KG1 (cell line): ENCODE results near the gene PDGFD.

Experiments
- DNase-seq: peaks from one replicate; lab custom pipeline; 2025; lab: John Stamatoyannopoulos, UW

PDGFD gene

DNA sequence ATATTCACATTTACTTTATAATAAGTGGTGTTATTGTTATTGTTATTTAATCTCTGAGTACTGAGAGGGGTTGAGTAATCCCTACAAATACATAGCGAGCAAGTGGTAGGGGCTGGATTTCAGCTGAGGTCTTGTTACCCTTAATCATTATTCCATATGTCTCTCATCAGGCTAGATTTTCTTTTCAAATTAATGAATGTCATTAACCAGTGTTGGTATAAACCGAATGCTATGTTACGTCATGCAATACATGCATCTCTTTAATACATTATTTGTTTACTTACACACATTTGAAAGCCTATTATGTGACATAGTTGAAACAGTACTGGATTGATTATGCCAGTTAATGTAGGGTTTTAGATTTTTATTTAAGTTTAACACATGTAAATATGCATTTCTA lies 18.9 kb downstream of the PDGFD start:
- DNase-seq, result no peak

- no peak for DNase-seq
These were observed 21.2 kb downstream of the PDGFD start for GRCh38 chr11:104142698-104143097.

DNA sequence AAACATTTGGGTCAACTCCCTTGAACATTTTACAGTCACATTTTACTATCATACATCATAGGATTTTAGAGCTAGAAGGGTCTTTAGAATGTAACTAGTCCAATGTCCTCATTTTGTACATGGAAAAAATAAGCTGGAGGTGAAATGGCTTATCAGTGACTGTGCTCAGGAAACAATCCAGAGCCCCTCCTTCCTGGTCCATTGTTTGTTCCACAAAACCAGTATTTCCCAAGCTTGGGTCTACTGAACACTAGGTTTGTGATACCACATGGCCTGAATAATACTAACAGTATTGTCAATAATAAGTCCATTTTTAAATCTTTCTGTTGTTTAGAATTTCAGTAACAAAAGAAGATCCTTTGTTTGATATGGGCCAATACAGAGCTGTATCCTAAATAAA lies 27.1 kb downstream of the PDGFD start:
- DNase-seq, result no peak

DNA sequence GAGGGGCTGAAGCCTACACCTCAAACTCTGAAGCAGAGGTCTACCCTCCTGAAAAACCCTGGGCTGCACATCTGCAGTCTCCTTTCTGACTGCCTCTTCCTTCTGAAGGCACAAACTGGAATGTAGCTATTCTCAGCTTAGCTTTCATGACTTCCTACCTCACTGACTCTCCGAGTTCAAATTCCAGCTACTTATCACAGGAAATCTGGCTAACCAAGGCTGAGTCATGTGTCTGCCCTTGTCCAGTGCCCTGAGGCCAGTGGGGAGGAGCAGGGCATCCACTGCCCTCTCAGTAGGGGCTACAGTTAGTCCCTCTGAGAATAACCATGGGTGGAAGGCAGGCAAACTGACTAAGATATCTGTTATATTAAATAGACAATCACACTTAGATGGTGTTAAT lies 29.2 kb downstream of the PDGFD start:
- DNase-seq, result no peak

DNA sequence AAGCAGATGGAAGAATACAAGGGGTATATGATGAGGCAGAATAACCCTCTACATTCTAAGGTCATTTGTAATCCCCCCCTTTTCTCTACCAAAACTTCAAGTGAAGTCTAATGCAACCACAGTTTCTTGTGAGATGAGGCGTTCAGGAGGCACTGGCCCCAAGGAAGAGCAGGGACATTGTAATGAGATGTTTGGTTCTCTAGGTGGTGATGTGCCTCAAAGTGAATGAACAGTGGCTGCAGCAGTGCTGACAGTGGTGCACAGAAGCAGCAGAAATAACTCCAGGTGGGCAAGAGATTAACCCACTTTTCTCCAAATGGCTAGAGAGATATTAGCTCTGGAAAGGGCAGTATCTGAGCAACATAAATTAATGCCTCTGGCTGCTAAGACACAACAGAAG lies 33.8 kb downstream of the PDGFD start:
- no peak for DNase-seq

DNA sequence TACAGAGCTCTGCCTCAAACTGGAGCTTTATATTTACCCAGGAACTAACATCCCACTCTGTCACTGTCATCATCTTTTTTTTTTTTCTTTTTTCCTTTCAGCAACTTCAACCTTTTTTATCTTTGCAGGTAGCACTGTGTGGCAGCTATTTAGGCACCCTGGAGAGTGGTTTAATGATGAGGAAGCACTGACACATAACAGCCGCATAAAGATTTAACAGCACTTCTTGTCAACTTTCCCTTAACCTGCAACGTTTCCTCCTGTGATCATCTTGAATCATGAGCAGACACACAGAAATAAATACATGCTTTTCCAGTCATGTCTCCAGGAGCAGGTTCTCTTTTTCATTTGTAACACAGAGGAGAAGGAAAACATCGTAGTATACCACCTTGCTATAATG lies 34.8 kb downstream of the PDGFD start:
- DNase-seq, result no peak

GRCh38 chr11:104127828-104128227 lies 36.1 kb downstream of the PDGFD start:
- no peak for DNase-seq

DNA sequence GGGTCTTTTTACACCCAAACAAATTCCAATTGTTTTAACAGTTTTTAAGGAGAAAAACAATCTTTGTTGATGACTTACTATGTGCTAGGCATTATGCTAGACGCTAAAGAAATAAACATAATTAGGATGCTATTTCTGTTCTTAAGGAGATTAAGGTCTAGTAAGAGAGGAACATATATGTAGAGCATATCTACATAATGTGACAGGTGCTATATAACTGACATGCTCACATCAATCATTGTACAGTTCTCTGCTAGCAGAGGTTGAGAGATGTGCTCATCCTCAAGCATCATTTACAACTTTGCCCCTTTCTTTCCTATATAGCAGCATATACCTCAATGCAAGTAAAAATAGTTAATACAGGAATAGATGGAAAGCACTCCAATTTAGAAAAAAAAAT lies 37.5 kb downstream of the PDGFD start:
- no peak for DNase-seq

DNA sequence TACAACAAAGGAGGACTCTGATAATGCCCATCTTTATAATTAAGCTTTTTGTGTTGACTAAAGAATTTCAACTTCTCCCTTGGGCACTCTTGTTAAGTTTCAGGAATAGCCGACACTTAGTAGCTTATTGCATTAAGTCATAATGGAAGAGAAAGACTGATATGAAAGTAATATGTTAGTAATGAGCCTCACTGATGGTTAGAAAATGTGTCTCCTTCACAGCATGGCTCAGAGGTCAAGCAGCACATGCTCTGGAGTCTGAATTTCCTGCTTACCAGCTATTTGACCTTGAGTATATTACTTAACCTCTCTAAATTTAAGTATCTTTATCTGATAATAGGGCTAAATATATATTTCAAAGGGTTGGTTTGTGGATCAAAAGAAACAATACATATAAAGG lies 39.0 kb downstream of the PDGFD start:
- DNase-seq, result no peak

GRCh38 chr11:104122836-104123235 lies 41.1 kb downstream of the PDGFD start:
- no peak for DNase-seq

GRCh38 chr11:104122011-104122635 lies 41.8 kb downstream of the PDGFD start:
- no peak for DNase-seq

GRCh38 chr11:104120493-104121137 lies 43.3 kb downstream of the PDGFD start:
- DNase-seq, result no peak

DNA sequence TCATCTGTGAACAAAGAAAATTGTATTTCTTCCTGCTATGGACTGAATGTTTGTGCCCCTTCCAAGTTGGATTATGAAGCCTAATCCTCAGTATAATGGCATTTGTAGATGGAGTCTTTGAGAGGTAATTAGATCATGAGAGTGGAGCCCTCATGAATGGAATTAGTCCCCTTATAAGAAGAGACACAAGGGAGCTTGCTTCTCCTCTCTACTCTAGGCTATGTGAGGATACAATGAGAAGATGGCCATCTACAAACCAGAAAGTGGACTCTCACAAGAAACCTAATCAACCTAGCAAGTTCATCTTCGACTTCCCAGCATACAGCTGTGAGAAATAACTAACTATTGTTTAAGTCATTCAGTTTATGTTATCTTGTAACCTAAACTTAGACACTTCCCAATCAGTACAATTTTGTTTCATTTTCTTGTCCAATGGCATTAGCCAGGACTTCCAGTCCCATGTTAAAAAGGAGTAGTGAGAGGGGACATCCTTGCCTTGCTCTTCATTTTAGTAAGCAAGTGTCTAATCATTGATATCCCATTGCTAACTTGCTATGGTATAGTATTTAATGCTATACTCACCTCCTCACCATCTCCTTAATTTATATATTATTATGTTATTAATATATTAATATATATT lies 45.7 kb downstream of the PDGFD start:
- DNase-seq, result peak; percentile 21

DNA sequence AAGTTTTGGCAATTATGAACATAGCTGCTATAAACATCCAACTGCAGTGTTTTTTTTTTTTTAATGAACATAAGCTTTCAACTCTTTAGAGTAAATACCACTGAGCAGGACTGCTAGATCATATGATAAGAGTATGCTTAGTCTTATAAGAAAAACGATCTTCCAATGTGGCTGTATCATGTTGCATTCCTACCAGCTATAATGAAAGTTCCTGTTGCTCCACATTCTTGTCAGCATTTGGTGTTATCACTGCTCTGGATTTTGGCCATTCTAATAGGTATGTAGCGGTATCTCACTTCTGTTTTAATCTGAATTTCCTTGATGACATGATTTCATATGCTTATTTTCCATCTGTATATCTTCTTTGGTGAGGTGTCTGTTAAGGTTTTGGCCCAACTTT lies 50.4 kb downstream of the PDGFD start:
- DNase-seq, result no peak

GRCh38 chr11:104106136-104106754 lies 57.7 kb downstream of the PDGFD start:
- no peak for DNase-seq

- no peak for DNase-seq
These were observed 58.8 kb downstream of the PDGFD start for GRCh38 chr11:104105155-104105554.

GRCh38 chr11:104104664-104105063 lies 59.3 kb downstream of the PDGFD start:
- no peak for DNase-seq

DNA sequence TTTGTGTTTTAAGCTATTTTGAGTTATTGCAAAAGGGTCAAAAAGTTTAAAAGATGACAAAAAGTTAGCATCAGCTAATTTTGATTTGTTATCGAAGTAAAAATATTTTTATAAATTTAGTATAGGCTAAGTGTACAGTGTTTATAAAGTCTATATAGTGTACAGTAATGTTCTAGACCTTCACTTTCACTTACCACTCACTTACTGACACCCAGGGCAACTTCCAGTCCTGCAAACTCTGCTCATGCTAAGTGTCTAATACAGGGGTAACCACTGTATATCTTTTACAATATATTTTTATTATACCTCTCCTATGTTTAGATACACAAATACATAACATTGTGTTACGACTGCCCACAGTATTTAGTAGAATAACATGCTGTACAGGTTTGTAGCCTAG lies 59.7 kb downstream of the PDGFD start:
- DNase-seq, result no peak

DNA sequence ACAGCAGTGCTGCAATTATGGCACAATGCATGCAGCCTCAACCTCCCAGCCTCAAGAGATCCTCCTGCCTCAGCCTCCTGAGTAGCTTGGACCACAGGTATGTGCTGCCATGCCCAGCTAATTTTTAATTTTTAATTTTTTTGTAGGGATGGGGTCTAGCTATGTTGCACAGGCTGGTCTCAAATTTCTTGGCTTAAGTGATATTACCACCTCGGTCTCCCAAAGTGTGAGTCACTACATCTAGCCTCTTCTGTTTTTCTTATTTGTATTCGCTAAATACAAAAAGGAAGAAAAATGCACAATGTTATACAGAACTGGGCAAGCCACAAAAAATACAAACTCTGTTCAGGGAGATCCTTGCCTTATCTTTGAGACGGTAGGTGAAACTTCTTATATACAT lies 65.4 kb downstream of the PDGFD start:
- no peak for DNase-seq

- no peak for DNase-seq
These were observed 65.8 kb downstream of the PDGFD start for GRCh38 chr11:104098132-104098531.

DNA sequence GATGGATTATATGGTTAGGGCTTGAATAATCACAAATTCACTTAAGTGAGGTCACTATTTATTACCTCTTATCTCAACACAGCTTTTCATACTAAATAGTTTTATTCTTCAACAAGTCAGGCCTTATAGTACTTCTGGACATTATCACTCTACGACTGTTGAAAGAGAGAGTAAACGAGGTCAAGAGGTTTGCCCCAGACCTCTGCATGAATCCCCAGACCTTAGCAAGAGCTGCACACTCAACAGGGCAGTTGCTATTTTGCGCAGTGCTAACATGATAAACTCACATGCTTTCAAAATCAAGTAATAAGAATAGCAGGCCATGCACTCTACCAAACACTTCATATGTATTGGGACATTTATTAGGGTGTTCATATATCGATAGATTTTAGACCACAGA lies 67.0 kb downstream of the PDGFD start:
- DNase-seq, result no peak

- DNase-seq, result no peak
These were observed 68.2 kb downstream of the PDGFD start for GRCh38 chr11:104095791-104096190.

DNA sequence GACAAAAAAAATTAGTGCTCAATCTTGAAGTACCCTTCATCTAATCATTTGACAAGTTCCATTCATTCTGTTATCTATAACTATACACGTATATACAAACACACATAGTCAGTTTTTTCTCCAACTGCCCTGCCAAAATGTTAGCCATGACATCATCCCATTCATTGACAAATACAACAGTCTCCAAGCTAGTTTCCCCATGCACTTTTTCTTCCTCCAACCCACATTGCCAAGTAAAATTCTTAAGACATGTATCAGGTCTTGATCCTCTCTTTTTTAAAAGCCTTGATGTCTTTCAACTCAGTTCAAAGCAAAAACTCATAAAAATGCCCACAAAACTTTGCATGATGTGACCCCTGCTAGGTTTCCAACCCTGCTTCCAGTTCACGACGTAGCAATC lies 69.4 kb downstream of the PDGFD start:
- no peak for DNase-seq
